ENCODE results near the gene EXD2. TPM values are rescaled to one million over a fixed set of nuclear protein-coding genes. Genes with fewer than 3 reads are reported as not detected.
A peak's percentile ranks its signal among the peaks of the same experiment; 100 is the strongest.

The EXD2 gene
- total RNA-seq, 1 donor from 2014 or later, result 16.5 TPM

DNA sequence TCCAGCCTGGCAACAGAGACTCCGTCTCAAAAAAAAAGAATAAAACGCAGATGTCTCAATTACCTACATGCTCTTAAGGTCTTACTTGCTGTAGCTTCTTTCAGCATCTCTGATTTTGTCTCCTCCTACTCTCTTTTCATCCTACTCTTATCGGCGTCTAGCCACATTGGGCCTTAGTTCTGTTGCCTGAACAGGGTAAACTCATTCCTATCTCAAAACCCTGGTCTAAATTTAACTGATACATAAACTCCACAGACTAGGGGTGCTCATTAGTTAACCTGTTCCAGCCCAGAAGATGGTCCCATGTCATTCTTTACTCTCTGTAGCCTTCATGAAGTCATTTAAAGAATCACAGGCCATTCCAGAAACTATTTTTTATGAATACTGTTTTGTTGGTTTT, 33.6 kb downstream of the EXD2 start:
- intact Hi-C loops (cut with micrococcal nuclease), result no loop called here
- no peak for DNase-seq
- H3K4me3 ChIP-seq, result no peak overlapping the region
- no peaks in the 10 kb centered on the region for H3K27me3 ChIP-seq (ENCODE audit: low read depth)
- peaks cover 13% of the 10 kb centered on the region for H3K36me3 ChIP-seq
- no peaks in the 10 kb centered on the region for H3K9me3 ChIP-seq (replicated peaks)
- peaks cover 30% of the 10 kb centered on the region for H3K4me1 ChIP-seq
- TF ChIP-seq, protein P1, sequence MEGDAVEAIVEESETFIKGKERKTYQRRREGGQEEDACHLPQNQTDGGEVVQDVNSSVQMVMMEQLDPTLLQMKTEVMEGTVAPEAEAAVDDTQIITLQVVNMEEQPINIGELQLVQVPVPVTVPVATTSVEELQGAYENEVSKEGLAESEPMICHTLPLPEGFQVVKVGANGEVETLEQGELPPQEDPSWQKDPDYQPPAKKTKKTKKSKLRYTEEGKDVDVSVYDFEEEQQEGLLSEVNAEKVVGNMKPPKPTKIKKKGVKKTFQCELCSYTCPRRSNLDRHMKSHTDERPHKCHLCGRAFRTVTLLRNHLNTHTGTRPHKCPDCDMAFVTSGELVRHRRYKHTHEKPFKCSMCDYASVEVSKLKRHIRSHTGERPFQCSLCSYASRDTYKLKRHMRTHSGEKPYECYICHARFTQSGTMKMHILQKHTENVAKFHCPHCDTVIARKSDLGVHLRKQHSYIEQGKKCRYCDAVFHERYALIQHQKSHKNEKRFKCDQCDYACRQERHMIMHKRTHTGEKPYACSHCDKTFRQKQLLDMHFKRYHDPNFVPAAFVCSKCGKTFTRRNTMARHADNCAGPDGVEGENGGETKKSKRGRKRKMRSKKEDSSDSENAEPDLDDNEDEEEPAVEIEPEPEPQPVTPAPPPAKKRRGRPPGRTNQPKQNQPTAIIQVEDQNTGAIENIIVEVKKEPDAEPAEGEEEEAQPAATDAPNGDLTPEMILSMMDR (IDR thresholded peaks at IDR 0.05; ENCODE audit: borderline replicate concordance), result no peak
- peak overlapping the region; percentile 77 for H3K27ac ChIP-seq (replicated peaks)

DNA sequence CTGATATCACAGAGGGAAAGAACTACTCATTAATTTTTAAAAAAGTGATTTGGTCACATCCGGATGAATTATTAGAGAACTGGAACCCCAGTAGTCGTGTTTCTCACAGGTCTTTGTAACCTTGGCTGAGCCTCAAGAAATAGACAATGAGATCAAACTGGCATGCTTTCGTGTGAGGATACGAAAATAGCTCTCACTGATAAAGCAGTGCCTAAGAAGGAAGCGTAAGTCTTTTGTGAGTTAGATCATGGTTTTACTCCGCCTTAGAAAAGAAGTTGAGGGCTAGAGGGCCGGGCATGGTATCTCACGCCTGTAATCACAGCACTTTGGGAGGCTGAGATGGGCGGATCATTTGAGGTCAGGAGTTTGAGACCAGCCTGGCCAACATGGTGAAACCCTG, 34.9 kb downstream of the EXD2 start:
- intact Hi-C loops (cut with micrococcal nuclease), result no loop called here
- Histone ChIP-seq H3K27me3 (ENCODE audit: low read depth) (no peaks in the 10 kb centered on the region), H3K4me3 (peak overlapping the region; percentile 10), H3K4me1 (peaks cover 30% of the 10 kb centered on the region), H3K36me3 (peaks cover 24% of the 10 kb centered on the region), H3K9me3 (replicated peaks) (no peaks in the 10 kb centered on the region), H3K27ac (replicated peaks) (peak overlapping the region; percentile 77)
- TF ChIP-seq, protein P1 (IDR thresholded peaks at IDR 0.05; ENCODE audit: borderline replicate concordance), result no peak
- no peak for DNase-seq

DNA sequence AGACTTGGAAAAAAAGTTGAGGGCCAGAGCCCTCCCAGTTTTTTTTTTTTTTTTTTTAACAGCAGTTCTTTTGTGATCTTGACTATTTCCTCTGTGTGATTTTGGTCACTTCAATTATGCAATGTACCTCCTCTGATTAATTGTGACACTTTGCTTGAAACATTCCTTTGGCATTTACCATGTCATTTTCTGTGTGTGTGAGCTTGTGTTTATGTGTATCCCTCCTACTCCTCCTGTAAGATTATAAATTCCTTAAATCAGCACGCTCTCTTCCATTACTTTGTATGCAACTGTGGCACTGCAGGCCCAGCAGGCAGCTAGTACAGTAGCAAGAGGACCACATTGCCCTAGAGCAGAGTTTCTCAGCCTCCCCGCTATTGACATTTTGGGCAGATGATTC, 35.4 kb downstream of the EXD2 start:
- peak overlapping the region; percentile 77 for H3K27ac ChIP-seq (replicated peaks)
- intact Hi-C loops (cut with micrococcal nuclease), result no loop called here

DNA sequence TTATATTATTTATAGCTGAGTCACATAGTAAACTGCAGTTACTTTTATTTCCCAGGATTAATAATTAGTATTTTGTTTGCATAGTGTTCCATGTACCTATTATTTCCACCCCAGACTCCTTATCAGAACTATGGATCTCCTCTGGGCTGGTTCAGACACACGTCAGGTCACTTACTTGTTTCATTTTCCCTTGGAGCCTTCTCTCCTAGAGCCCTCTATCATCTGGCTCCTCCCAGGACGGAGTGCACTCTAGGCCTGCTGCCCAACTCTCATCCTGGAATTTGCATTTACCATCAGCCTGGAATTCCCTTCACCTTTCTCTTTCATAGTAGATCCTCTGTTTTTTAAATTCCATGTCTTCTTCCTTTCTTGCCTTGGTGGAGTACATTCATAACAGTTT, 40.2 kb downstream of the EXD2 start:
- H3K36me3 ChIP-seq, result peaks cover 53% of the 10 kb centered on the region
- H3K9me3 ChIP-seq (replicated peaks), result no peaks in the 10 kb centered on the region
- H3K27ac ChIP-seq (replicated peaks), result no peak overlapping the region
- TF ChIP-seq, protein P1 (IDR thresholded peaks at IDR 0.05; ENCODE audit: borderline replicate concordance), result no peak
- H3K4me3 ChIP-seq, result no peak overlapping the region
- no peak for DNase-seq
- H3K4me1 ChIP-seq, result peaks cover 24% of the 10 kb centered on the region
- intact Hi-C loops (cut with micrococcal nuclease), result no loop called here
- no peaks in the 10 kb centered on the region for H3K27me3 ChIP-seq (ENCODE audit: low read depth)

More for the DNA sequence above, 35.4 kb downstream of the EXD2 start:
- Histone ChIP-seq H3K36me3 (peaks cover 24% of the 10 kb centered on the region), H3K4me1 (peaks cover 36% of the 10 kb centered on the region), H3K9me3 (replicated peaks) (no peaks in the 10 kb centered on the region), H3K4me3 (peak overlapping the region; percentile 10), H3K27me3 (ENCODE audit: low read depth) (no peaks in the 10 kb centered on the region)
- TF ChIP-seq, protein P1 (IDR thresholded peaks at IDR 0.05; ENCODE audit: borderline replicate concordance), result no peak
- DNase-seq, result no peak

DNA sequence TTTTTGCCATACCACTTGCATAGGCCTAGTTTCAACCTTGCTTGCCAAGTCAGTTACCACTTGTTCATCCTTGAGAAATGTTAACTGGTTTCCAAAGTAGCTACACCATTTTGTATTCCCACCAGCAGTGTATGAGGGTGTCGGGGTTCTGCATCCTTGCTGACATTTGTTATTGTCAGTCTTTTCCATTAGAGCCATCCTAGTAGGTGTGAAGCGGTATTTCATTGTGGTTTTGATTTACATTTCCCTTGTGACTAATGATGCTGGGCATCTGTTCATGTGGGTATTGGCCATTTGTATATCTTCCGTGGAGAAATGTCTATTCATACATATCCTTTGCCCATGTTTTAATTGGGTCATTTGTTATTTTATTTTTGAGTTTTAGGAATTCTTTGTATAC, 41.1 kb downstream of the EXD2 start:
- DNase-seq, result no peak
- intact Hi-C loops (cut with micrococcal nuclease), result no loop called here
- H3K27me3 ChIP-seq (ENCODE audit: low read depth), result no peaks in the 10 kb centered on the region

More for the DNA sequence above, 41.1 kb downstream of the EXD2 start:
- H3K36me3 ChIP-seq, result peaks cover 62% of the 10 kb centered on the region
- no peaks in the 10 kb centered on the region for H3K9me3 ChIP-seq (replicated peaks)
- H3K4me3 ChIP-seq, result no peak overlapping the region
- TF ChIP-seq, protein P1 (IDR thresholded peaks at IDR 0.05; ENCODE audit: borderline replicate concordance), result no peak
- H3K4me1 ChIP-seq, result peaks cover 15% of the 10 kb centered on the region
- no peak overlapping the region for H3K27ac ChIP-seq (replicated peaks)

Measured in left ventricle myocardium inferior (tissue), 1 donor.